Upper lobe of left lung (tissue), 6 donors: Measurements from ENCODE around the gene SEC22A. TPM values are rescaled to one million over a fixed set of nuclear protein-coding genes. Genes with fewer than 3 reads are reported as not detected.

Experiments
- ATAC-seq, 2 donors: fragments of 200-7000 bp; cut with Tn5 transposase; one replicate each; pipeline ENCODE4 v1.9.1; 2022; ENCODE audit warnings: mild to moderate bottlenecking in 2 of 2, moderate library complexity in 2 of 2; ENCODE audit not compliant: low FRiP score in 2 of 2
- DNase-seq, 2 donors: peaks; one replicate each; pipeline ENCODE4 v3.0.0-alpha.2; 2019 to 2020
- H3K27ac ChIP-seq, 4 donors: fragments of 200-600 bp; sonication (generic); one replicate each; pipeline ENCODE4 v1.5.1; 2016 to 2019
- H3K27me3 ChIP-seq, 4 donors: fragments of 200-600 bp; sonication (generic); one replicate each; pipeline ENCODE4 v1.5.1; 2017 to 2019
- H3K36me3 ChIP-seq, 4 donors: fragments of 200-600 bp; sonication (generic); one replicate each; pipeline ENCODE4 v1.5.1; 2016 to 2019
- H3K4me1 ChIP-seq, 4 donors: fragments of 200-600 bp; sonication (generic); one replicate each; pipeline ENCODE4 v1.5.1; 2018 to 2019
- H3K4me3 ChIP-seq, 4 donors: fragments of 200-600 bp; sonication (generic); one replicate each; pipeline ENCODE4 v1.5.1; 2017 to 2019; ENCODE audit warnings: mild to moderate bottlenecking in 2 of 4, moderate library complexity in 1 of 4
- H3K9me3 ChIP-seq, 4 donors: fragments of 200-600 bp; sonication (generic); one replicate each; pipeline ENCODE4 v1.5.1; 2018 to 2019
- CTCF ChIP-seq, 6 experiments: fragments of 450-650 bp in 4 of 6; fragments of 200-600 bp in 2 of 6; sonication (generic) in 2 of 6; IDR thresholded peaks; one replicate each; pipeline ENCODE4 v1.5.1; 2016 to 2019; ENCODE audit warnings: antibody characterized with exemption in 6 of 6
- EP300 ChIP-seq, 4 donors: sonication (generic); formaldehyde crosslinking; IDR thresholded peaks; one replicate each; pipeline ENCODE4 v1.5.1; 2017; ENCODE audit warnings: antibody characterized with exemption in 4 of 4, control low read depth in 2 of 4
- POLR2A ChIP-seq, 4 donors: fragments of 450-650 bp; IDR thresholded peaks; one replicate each; pipeline ENCODE4 v1.5.1; 2016 to 2017; ENCODE audit warnings: antibody characterized with exemption in 4 of 4, mild to moderate bottlenecking in 2 of 4
- POLR2AphosphoS5 ChIP-seq, 2 donors: sonication (generic); formaldehyde crosslinking; IDR thresholded peaks; one replicate each; pipeline ENCODE4 v1.5.1; 2017; ENCODE audit warnings: antibody characterized with exemption in 2 of 2
- WGBS, 2 donors: methylation state at CpG; one replicate each; pipeline ENCODE4 v1.1.5; 2017 to 2018; 5-methylcytosine and 5-hydroxymethylcytosine counted together
- total RNA-seq, 6 donors: library from RNA; depleted of rRNA in 4 of 6; stranded (reverse); fragments of >200 nt in 4 of 6; gene quantifications; one replicate each; pipeline versions ENCODE4 v1.1.0 to v1.2.1, GENCODE V29; 2016 to 2021
- donor health status: DM: no; HTN: no; CAD: no; lungs with moderate emphysema.
- donor health status: DM: no; HTN: yes; CAD: no; lungs with severe emphysema.

The SEC22A gene
- total RNA-seq, 6 donors from 2014 or later = 5.5 to 22.5 (median 12.3) TPM

DNA sequence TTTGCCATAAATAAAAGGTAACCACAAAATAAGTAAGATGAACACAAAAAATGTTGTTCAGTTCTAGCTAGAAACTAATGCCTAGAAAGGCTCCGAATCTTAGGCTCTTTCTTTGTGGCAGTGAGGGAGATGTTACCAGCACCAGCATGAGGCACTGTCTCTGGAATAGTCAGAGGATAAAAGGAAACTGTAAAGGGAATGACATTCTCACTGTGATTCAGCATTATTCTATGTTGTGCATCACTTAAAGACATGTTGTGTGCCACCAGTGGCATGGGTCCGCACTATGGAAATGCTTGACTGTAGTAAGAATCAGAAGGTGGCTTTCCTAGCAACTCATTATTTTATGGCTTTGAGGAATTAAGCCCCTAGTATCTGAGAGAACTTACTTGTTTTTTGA is 70.8 kb downstream of the SEC22A start:
- H3K27me3 ChIP-seq = no peaks in the 10 kb centered on the region
- H3K4me1 ChIP-seq = peaks cover 0 to 5% (median 0%) of the 10 kb centered on the region in 4 donors
- no peaks in the 10 kb centered on the region for H3K9me3 ChIP-seq
- peaks cover 0 to 12% (median 2%) of the 10 kb centered on the region in 4 donors for H3K36me3 ChIP-seq
- H3K4me3 ChIP-seq = no peak overlapping the region
- no peak overlapping the region for H3K27ac ChIP-seq
- no peak for TF ChIP-seq CTCF (IDR thresholded peaks at IDR 0.05)
- TF ChIP-seq POLR2AphosphoS5 (IDR thresholded peaks at IDR 0.05) = no peak
- TF ChIP-seq EP300 (IDR thresholded peaks at IDR 0.05) = no peak
- TF ChIP-seq POLR2A (IDR thresholded peaks at IDR 0.05) = no peak
- no peak for ATAC-seq
- DNase-seq = no peak
- WGBS, 2 donors = 94 to 100% methylated on average over 2 of the region's 2 CpGs

DNA sequence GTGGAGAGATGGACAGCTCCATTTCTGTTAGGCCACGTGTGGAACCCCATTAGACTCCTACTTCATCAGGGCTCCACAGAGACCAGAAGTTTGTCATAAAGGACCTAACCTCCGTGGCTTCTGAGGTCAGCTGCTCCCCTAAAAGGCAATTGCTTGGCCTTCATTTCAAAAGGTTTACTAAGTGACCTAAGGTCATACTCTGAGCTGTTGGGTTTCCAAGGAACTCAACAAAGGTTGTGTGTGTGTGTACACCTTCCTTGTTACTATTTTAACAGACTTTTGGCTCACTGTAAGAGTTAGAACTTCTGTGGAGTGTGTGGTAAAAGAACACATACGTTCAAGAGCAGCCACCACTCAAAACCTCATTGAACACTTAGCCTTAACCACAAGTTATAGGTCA is 73.9 kb downstream of the SEC22A start:
- WGBS, 2 donors = 63 to 68% methylated on average over 3 of the region's 3 CpGs
- DNase-seq (no peak), ATAC-seq (peak in 1 of 2 donors; percentile 75)
- Histone ChIP-seq H3K4me3 (no peak overlapping the region), H3K27ac (no peak overlapping the region), H3K27me3 (no peaks in the 10 kb centered on the region), H3K9me3 (no peaks in the 10 kb centered on the region), H3K36me3 (peaks cover 0 to 9% (median 2%) of the 10 kb centered on the region in 4 donors), H3K4me1 (peaks cover 0 to 5% (median 0%) of the 10 kb centered on the region in 4 donors)
- no peak for TF ChIP-seq POLR2AphosphoS5 (IDR thresholded peaks at IDR 0.05)
- TF ChIP-seq POLR2A (IDR thresholded peaks at IDR 0.05) = no peak
- no peak for TF ChIP-seq EP300 (IDR thresholded peaks at IDR 0.05)
- no peak for TF ChIP-seq CTCF (IDR thresholded peaks at IDR 0.05)

- Histone ChIP-seq H3K4me3 (no peak overlapping the region), H3K4me1 (peaks cover 0 to 5% (median 0%) of the 10 kb centered on the region in 4 donors), H3K27me3 (no peaks in the 10 kb centered on the region), H3K27ac (no peak overlapping the region), H3K9me3 (no peaks in the 10 kb centered on the region), H3K36me3 (peaks cover 0 to 8% (median 2%) of the 10 kb centered on the region in 4 donors)
- TF ChIP-seq POLR2A (IDR thresholded peaks at IDR 0.05) (no peak), POLR2AphosphoS5 (IDR thresholded peaks at IDR 0.05) (no peak), CTCF (IDR thresholded peaks at IDR 0.05) (no peak), EP300 (IDR thresholded peaks at IDR 0.05) (no peak)
- no peak for DNase-seq
- WGBS, 2 donors = 79 to 82% methylated on average over 10 of the region's 10 CpGs
- no peak for ATAC-seq
These were observed 74.7 kb downstream of the SEC22A start for GRCh38 chr3:123276346-123277006.

- Histone ChIP-seq H3K4me3 (no peak overlapping the region), H3K27me3 (no peaks in the 10 kb centered on the region), H3K4me1 (peaks cover 0 to 5% (median 0%) of the 10 kb centered on the region in 4 donors), H3K9me3 (no peaks in the 10 kb centered on the region), H3K36me3 (peaks cover 0 to 2% (median 0%) of the 10 kb centered on the region in 4 donors), H3K27ac (no peak overlapping the region)
- ATAC-seq (no peak), DNase-seq (no peak)
- TF ChIP-seq POLR2AphosphoS5 (IDR thresholded peaks at IDR 0.05) (no peak), POLR2A (IDR thresholded peaks at IDR 0.05) (no peak), EP300 (IDR thresholded peaks at IDR 0.05) (no peak), CTCF (IDR thresholded peaks at IDR 0.05) (no peak)
- 66 to 76% methylated on average over 6 of the region's 6 CpGs for WGBS, 2 donors
These were observed 75.4 kb downstream of the SEC22A start for GRCh38 chr3:123277106-123277505.

DNA sequence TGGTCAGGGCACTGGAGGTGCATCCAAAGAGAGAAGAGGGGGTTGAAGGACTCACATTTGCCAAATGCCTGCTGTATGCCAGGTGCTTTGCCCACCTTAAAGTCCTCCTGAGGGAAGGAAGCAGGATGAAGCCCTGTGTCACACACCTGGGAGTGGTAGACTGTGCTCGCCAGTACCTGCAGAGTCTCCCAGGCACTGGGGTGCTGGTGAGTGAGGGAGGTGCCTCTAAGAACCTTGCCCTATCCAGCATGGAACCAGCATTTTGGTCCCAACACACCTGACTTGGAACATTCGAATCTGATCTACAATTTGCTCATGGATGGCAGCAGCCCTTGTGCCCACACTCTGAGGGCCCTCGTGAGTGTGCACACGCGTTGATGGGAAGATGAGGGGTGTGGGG is 76.7 kb downstream of the SEC22A start:
- DNase-seq (no peak), ATAC-seq (no peak)
- WGBS, 2 donors = 84 to 88% methylated on average over 5 of the region's 5 CpGs
- H3K36me3 ChIP-seq = no peaks in the 10 kb centered on the region
- no peaks in the 10 kb centered on the region for H3K9me3 ChIP-seq
- no peak overlapping the region for H3K4me3 ChIP-seq
- no peaks in the 10 kb centered on the region for H3K27me3 ChIP-seq
- H3K27ac ChIP-seq = no peak overlapping the region
- no peak for TF ChIP-seq POLR2A (IDR thresholded peaks at IDR 0.05)
- TF ChIP-seq CTCF (IDR thresholded peaks at IDR 0.05) = no peak
- no peak for TF ChIP-seq POLR2AphosphoS5 (IDR thresholded peaks at IDR 0.05)
- TF ChIP-seq EP300 (IDR thresholded peaks at IDR 0.05) = no peak
- H3K4me1 ChIP-seq = peaks cover 0 to 5% (median 0%) of the 10 kb centered on the region in 4 donors
